CD4-positive, alpha-beta T cell (primary cell): Measurements from ENCODE around the gene ATM. TPM values are rescaled to one million over a fixed set of nuclear protein-coding genes. Genes with fewer than 3 reads are reported as not detected.

Experiments
- ATAC-seq: fragments of 200-7000 bp; cut with Tn5 transposase; one replicate; pipeline ENCODE4 v1.10.0; 2022; ENCODE audit warnings: mild to moderate bottlenecking; ENCODE audit not compliant: poor library complexity
- CTCF ChIA-PET: fragments of 350-600 bp; sonication (Branson Sonifier 250); formaldehyde crosslinking; loops from one replicate; lab custom pipeline; 2021; ENCODE audit warnings: antibody characterized with exemption, inconsistent platforms; lab: Charles Lee
- POLR2A ChIA-PET: fragments of 350-600 bp; sonication (Branson Sonifier 250); formaldehyde crosslinking; loops from one replicate; lab custom pipeline; 2021; ENCODE audit warnings: antibody characterized with exemption, inconsistent platforms; lab: Charles Lee
- DNase-seq, 14 experiments: peaks; one replicate each; pipeline ENCODE4 v3.0.0-alpha.2; 2013 to 2020; ENCODE audit warnings: mixed read lengths in 2 of 14
- H3K27ac ChIP-seq, 2 donors: one replicate each; pipeline versions ENCODE4 v1.5.1 to v1.7.0; 2013; ENCODE audit warnings: low read length in 2 of 2, low read depth in 1 of 2, mild to moderate bottlenecking in 1 of 2
- H3K27me3 ChIP-seq, 2 experiments: 1 replicate in 1 of 2; 2 replicates in 1 of 2; pipeline versions ENCODE4 v1.6.1 to v1.7.0; 2013; ENCODE audit warnings: low read length in 2 of 2, control low read depth in 1 of 2, mild to moderate bottlenecking in 1 of 2, moderate library complexity in 1 of 2; ENCODE audit not compliant: insufficient read depth in 2 of 2, control insufficient read depth in 1 of 2
- H3K36me3 ChIP-seq: one replicate; pipeline ENCODE4 v1.6.1; 2013; ENCODE audit warnings: low read length, control low read depth; ENCODE audit not compliant: insufficient read depth
- H3K4me1 ChIP-seq: one replicate; pipeline ENCODE4 v1.6.1; 2013; ENCODE audit warnings: low read length, control low read depth; ENCODE audit not compliant: insufficient read depth
- H3K4me3 ChIP-seq: one replicate; pipeline ENCODE4 v1.5.1; 2013; ENCODE audit warnings: mild to moderate bottlenecking, low read length, moderate library complexity
- H3K9me3 ChIP-seq, 2 experiments: 1 replicate in 1 of 2; 2 replicates in 1 of 2; pipeline versions ENCODE4 v1.6.1 to v1.7.0; 2013; ENCODE audit warnings: low read length in 2 of 2, mild to moderate bottlenecking in 2 of 2, control low read depth in 1 of 2, moderate library complexity in 1 of 2; ENCODE audit not compliant: control insufficient read depth in 1 of 2, insufficient read depth in 1 of 2
- H3K27ac Mint-ChIP-seq: one replicate; pipeline ENCODE4 v1.8.0; 2020; ENCODE audit warnings: mixed read lengths
- H3K27me3 Mint-ChIP-seq: one replicate; pipeline ENCODE4 v1.8.0; 2021; ENCODE audit warnings: mixed read lengths
- H3K36me3 Mint-ChIP-seq: one replicate; pipeline ENCODE4 v1.8.0; 2021; ENCODE audit warnings: low read depth, mixed read lengths
- H3K4me1 Mint-ChIP-seq: one replicate; pipeline ENCODE4 v1.8.0; 2021; ENCODE audit warnings: low read depth, mixed read lengths
- H3K4me3 Mint-ChIP-seq: one replicate; pipeline ENCODE4 v1.8.0; 2020; ENCODE audit warnings: mild to moderate bottlenecking, mixed read lengths
- H3K9me3 Mint-ChIP-seq: one replicate; pipeline ENCODE4 v1.8.0; 2020; ENCODE audit warnings: mixed read lengths
- intact Hi-C, 2 experiments: fragments of 100-400 bp; cut with DNase I in 1 of 2; cut with micrococcal nuclease in 1 of 2; formaldehyde crosslinking; loops; one replicate each; pipeline versions ENCODE4 v1.15.1 to v1.9.0; 2023 to 2025; cut with DNase I, micrococcal nuclease
- total RNA-seq, 174 experiments: library from RNA in 2 of 174; stranded (reverse) in 2 of 174; gene quantifications; one replicate each; pipeline ENCODE4 v1.2.3 and lab custom pipeline; 2021 to 2026
- TF ChIP-seq, protein P1 (sequence below): fragments of 200-600 bp; IDR thresholded peaks from one replicate; pipeline ENCODE4 v1.8.0; 2022; ENCODE audit warnings: antibody characterized with exemption, mild to moderate bottlenecking

ATM gene
- total RNA-seq, 2 experiments from 2014 or later, result 307 to 329 TPM

DNA sequence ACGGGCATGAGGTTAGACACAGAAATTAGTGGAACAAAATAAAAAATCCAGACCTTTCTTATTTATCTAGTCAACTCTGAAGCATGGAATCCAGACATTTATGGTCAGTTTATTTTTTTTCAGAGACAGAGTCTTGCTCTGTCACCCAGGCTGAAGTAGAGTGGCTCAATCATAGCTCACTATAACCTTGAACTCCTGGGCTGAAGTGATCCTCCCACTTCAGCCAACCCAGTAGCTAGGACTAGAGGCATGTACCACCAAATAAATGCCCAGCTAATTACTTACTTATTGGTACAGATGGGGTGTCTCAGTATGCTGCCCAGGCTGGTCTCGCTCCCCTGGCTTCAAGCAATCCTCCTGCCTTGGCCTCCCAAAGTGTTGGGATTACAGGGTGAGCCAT, 9.1 kb upstream of the ATM start:
- peaks cover 29% of the 10 kb centered on the region for H3K4me1 ChIP-seq
- intact Hi-C loops, result no loop called here
- TF ChIP-seq, protein P1, sequence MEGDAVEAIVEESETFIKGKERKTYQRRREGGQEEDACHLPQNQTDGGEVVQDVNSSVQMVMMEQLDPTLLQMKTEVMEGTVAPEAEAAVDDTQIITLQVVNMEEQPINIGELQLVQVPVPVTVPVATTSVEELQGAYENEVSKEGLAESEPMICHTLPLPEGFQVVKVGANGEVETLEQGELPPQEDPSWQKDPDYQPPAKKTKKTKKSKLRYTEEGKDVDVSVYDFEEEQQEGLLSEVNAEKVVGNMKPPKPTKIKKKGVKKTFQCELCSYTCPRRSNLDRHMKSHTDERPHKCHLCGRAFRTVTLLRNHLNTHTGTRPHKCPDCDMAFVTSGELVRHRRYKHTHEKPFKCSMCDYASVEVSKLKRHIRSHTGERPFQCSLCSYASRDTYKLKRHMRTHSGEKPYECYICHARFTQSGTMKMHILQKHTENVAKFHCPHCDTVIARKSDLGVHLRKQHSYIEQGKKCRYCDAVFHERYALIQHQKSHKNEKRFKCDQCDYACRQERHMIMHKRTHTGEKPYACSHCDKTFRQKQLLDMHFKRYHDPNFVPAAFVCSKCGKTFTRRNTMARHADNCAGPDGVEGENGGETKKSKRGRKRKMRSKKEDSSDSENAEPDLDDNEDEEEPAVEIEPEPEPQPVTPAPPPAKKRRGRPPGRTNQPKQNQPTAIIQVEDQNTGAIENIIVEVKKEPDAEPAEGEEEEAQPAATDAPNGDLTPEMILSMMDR, result no peak
- Mint-ChIP-seq H3K4me3 (peak overlapping the region; percentile 23), H3K4me1 (peaks cover 81% of the 10 kb centered on the region), H3K9me3 (no peaks in the 10 kb centered on the region), H3K27me3 (no peaks in the 10 kb centered on the region), H3K27ac (peak overlapping the region; percentile 66), H3K36me3 (peaks cover 82% of the 10 kb centered on the region)
- ChIA-PET POLR2A (interaction anchor here (0.8 to 1.5 kb wide), 3 partner anchors 9 to 13 kb away, joined by 3 to 9 read pairs (median 4); partner anchors contain the start of genes ATM and NPAT), CTCF (interaction anchor here (1.9 kb wide), 1 partner anchor 9 kb away, joined by 7 read pairs; the partner anchor contains the start of genes ATM and NPAT)
- H3K9me3 ChIP-seq, result no peaks in the 10 kb centered on the region
- DNase-seq (no peak), ATAC-seq (no peak)
- no peaks in the 10 kb centered on the region for H3K27me3 ChIP-seq
- H3K36me3 ChIP-seq, result peaks cover 53% of the 10 kb centered on the region
- H3K27ac ChIP-seq, result no peak overlapping the region
- no peak overlapping the region for H3K4me3 ChIP-seq

DNA sequence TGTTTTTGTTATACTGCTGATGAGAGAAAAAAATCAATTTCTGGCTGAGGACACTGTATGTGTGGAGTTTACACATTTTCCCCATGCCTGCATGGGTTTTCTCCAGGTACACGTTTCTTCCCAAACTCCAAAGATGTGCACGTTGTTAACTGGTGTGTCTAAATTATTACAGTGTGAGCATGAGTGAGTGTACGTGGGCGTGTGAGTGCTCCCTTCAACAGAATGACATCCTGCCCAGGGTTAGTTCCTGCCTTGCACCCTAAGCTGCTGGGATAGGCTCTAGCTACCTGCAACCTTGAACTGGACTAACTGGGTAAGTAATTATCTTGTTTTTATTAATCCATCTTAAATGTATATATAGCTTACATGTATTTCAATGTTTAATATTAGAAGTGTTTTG, 5.9 kb upstream of the ATM start:
- Mint-ChIP-seq H3K27ac (peak overlapping the region; percentile 55), H3K9me3 (no peaks in the 10 kb centered on the region), H3K36me3 (peaks cover 72% of the 10 kb centered on the region), H3K27me3 (no peaks in the 10 kb centered on the region), H3K4me1 (peaks cover 84% of the 10 kb centered on the region), H3K4me3 (peak overlapping the region; percentile 75)
- Histone ChIP-seq H3K36me3 (peaks cover 33% of the 10 kb centered on the region), H3K9me3 (no peaks in the 10 kb centered on the region), H3K4me3 (no peak overlapping the region), H3K4me1 (peaks cover 29% of the 10 kb centered on the region), H3K27me3 (no peaks in the 10 kb centered on the region), H3K27ac (no peak overlapping the region)
- CTCF ChIA-PET, result interaction anchor here (0.7 kb wide), 1 partner anchor 20 kb away, joined by 3 read pairs; no protein-coding TSS in a partner anchor
- intact Hi-C loops, result no loop called here
- POLR2A ChIA-PET, result no interaction called here
- ATAC-seq, result peak; percentile 56
- TF ChIP-seq, protein P1, result no peak
- peak in 4 of 14 experiments; percentile 27 to 52 (median 35) for DNase-seq

DNA sequence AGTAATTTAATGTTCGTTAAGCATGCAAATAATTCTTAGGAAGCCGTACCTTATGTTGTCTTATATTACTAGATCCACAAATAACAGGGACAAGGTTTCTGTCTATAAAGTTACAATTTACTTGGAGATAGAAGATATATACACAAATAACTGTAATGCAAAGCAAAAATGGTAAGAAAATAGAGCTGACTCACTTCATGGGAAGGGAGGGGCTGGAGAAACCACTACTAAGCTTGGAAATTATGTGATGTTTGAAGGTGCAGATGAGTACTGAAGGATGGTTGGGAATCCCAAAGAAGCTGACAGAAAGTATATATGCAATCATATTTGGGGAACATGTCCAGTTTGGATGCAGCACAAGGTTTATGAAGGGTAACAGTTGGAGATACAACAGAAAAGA, 4.4 kb upstream of the ATM start:
- POLR2A ChIA-PET, result interaction anchor here (1.0 to 1.8 kb wide), 3 partner anchors 8 to 21 kb away, joined by 3 to 9 read pairs (median 6); no protein-coding TSS in a partner anchor

More for the DNA sequence above, 4.4 kb upstream of the ATM start:
- Mint-ChIP-seq H3K4me1 (peaks cover 74% of the 10 kb centered on the region), H3K27me3 (no peaks in the 10 kb centered on the region), H3K36me3 (peaks cover 60% of the 10 kb centered on the region), H3K27ac (no peak overlapping the region), H3K4me3 (peak overlapping the region; percentile 62), H3K9me3 (no peaks in the 10 kb centered on the region)
- no peaks in the 10 kb centered on the region for H3K27me3 ChIP-seq
- no peaks in the 10 kb centered on the region for H3K9me3 ChIP-seq
- peaks cover 21% of the 10 kb centered on the region for H3K36me3 ChIP-seq
- ATAC-seq, result no peak
- DNase-seq, result no peak
- no peak overlapping the region for H3K4me3 ChIP-seq
- TF ChIP-seq, protein P1, result no peak
- CTCF ChIA-PET, result interaction anchor here (1.1 kb wide), 1 partner anchor 60 kb away, joined by 3 read pairs; no protein-coding TSS in a partner anchor
- H3K27ac ChIP-seq, result no peak overlapping the region
- intact Hi-C loops, result loop anchor here in 1 of 2 experiments (2.0 kb wide), 1 partner anchor 20 kb away; no protein-coding TSS in a partner anchor
- H3K4me1 ChIP-seq, result peaks cover 24% of the 10 kb centered on the region
